HG03060 (cell line): ENCODE measurements around the gene UBAC2.
"Not testable (repeated sequence)": the region's sequence is repeated elsewhere in the genome, so short reads cannot be mapped to it uniquely, and the experiment has no call there.

Experiments
- ATAC-seq: cut with Tn5 transposase; IDR thresholded peaks from one replicate; pipeline ENCODE4 v1.9.1; 2021; ENCODE audit warnings: low read depth, moderate number of reproducible peaks; ENCODE audit not compliant: unreplicated experiment

UBAC2 gene

DNA sequence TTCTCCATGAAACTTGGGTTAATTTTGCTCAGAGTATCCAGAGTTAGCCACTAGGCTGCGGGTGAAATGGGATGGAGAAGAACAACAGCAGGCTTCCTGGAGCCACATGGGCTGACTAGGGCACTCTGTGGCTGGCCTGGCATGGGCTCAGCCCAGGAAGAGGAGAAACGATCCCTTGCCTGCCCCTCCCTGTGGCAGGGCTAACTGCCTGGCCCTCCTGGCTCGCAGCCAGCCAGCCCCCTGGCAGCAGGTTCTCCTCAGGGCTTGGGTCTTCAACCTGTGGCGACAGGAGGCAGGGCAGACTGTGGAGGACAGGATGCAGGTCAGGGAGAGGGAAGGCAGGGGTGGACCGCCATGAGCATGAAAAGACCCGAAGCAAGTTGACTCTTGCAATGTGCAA is 185.3 kb downstream of the UBAC2 start:
- no peak for ATAC-seq

DNA sequence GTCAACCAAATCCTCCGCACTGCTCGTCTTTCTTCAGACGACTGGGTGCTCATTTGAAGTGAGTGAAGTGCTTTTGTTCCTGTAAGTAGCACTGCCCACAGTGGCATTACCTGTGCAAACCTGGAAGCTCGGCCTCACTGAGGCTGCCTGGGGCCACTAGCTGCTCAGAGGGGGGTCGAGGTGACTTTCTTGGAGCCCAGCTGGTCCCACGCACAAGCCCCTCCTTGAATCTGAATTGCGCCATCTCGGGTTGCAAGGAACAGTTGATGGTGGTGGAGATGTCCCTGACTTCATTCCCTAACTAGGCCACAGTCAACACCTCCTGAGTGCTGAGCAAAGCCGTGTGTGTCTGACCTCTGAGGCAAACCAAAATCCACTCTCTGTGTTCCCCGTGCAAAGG is 185.8 kb downstream of the UBAC2 start:
- ATAC-seq: no peak

DNA sequence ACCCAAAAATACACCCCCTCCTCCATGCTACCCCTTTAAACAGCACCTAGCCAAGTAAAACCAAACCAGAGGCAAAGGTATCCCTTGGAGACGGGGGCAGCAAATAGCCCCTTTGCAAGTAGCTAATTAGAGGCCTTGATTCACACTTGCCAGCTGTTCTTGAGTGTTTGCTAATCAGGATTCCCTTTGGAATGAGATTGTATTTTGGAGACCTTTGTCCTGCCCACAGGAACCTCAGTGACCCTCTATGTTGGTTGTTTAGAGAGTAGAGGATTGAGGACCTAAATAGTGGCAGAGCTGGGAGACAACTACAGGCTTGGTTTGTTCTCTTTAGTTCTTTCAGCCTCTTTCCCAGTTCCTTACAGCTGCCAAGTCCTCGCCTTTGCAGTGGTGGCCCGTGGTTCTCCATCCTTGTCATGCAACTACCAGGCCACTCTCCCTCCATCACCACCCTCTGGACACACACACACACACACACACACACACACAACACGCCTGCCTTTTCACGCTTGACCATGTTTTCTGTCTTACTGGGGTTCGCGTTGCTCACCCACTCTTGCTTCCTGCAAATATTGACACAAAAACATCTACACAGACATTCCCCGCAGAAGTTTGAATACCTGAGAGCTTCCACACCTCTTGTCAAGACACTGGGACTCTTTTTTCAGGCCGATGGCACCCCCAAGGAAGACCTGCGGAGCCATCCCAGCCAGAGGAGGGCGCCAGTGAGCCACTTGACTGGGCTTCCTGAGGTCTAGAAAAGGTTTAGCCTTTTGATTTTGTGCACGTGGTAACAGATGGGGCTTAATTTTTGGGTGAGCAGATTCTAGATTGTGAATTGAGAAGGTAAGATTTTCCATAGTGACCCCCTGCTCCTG is 186.5 kb downstream of the UBAC2 start:
- peak; percentile 51 for ATAC-seq

DNA sequence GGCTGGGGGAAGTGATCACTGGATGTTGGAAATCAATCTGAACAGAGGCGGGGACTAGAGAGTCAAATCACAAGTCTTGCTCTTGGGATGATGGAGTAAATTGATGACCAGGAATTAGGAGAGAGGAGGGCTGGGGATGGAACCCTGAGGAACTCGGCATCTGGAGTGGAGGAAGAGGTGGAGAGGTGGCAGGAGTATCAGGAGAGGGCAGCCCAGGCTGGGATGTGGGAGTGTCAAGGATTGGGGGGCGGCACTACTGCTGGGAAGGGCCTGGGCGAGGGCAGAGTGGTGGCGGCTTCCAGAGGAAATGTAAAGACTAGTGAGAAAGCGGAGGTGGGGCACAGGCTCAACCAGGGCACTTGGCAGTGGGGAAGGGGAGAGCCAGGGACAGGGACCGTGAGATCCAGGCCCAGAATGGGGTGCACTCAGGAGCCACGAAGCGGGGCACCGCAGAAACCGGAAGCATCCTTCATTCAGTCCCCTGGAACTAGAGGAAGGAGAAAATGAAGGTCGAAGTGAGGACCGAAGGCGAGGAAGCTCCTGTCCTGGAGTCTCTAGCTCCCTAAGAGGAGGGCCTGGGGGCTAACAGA is 187.8 kb downstream of the UBAC2 start:
- no peak for ATAC-seq

DNA sequence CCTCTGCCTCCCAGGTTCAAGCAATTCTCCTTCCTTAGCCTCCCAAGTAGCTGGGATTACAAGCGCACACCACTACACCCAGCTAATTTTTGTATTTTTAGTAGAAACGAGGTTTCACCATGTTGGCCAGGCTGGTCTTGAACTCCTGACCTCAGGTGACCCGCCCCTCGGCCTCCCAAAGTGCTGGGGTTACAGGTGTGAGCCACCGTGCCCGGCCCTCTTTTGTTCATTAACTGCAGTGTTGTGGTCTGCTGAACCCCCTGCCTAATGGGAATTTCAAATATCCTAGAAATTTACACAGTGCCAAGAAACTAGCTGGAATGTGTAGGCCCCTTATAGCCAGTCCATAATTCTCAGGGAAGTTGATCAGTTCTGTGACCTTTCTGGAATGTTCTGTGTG is 188.4 kb downstream of the UBAC2 start:
- ATAC-seq: not testable (repeated sequence)

DNA sequence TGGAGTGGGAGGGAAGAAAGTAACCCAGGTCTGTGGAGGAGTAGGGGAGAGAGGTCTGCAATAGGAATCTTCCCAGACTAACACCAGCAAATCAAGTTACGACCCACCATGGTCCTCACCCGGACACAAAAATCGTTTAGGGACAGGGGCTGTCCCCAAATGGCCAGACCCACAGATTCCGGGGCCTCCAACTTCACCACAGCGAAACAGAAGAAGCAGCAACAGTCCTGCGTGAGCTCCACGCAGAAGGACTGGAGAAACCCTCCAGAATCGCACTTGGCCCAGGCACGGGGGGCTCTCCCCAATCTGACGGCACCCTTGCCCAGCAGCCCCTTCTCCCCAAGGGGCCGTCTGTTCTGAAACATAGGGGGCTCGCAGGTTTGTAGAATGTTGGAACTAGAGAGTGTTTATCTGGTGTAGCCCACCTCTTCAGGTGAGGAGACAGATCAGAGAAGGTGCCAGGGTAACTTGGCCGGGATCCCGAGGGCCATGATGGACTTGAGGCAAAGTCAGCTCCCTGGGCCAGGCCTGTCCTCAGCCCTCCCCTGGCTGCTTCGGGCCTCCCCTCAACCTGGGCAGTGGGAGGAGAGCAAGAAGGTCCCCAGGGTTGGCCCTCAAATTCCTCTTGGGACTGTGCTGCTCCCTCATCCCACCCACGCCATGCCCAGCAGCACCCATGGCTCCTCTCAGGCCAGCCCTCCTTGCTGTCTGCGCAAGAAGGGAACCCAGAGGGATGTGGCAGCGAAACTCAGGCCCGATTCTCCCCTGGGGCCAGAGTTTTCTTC is 189.1 kb downstream of the UBAC2 start:
- no peak for ATAC-seq

DNA sequence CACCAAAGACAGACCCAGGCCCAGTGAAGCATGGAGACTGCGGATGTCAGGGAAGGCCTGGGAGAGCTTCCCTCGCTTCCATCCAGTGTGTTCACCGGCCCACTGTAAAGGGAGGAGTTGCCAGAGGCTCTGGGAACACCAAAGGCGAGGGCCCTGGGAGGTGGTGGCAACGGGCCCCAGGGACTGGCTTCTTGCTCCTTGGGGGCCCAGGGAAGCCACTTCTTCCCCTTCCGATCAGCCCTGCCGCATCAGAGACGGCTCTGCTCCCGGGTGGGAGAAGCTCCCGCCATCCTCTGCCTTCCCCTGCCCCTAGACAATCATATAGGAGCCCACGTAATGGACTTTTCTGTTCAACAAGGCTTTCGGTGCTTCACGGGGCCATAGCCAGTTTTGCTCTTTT is 189.9 kb downstream of the UBAC2 start:
- ATAC-seq: no peak

DNA sequence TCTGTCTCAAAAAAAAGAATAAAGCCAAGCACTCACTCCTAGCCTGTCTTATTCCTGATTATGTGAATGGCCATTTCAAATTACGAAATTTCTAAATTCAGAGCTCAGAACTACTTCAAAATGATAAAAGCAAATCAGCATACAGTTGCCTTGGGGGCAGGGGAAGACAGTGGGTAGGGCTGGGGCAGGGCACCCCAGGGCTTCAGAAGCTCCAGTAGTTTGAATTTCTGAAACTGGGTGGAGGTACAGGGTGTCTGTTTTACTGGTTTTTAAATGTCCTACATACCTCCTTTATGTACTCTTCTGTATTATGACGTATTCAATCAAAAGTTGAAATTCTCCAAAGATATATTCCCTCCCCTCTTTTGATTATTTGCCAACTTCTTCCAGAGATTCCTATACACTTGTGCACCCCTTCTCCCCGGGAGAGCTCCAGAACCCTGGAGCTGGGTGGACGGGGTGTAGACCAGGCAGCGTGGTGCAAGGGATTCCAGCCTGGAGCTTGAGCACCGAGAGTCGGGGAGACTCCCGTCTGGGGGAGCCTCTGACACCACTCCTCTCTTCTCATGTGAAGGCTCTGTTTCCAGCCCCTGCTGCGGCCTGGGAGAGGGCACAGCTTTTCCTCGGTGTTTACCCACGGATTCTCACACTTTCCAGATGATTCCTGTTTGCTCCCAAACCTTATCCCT is 191.3 kb downstream of the UBAC2 start:
- no peak for ATAC-seq

DNA sequence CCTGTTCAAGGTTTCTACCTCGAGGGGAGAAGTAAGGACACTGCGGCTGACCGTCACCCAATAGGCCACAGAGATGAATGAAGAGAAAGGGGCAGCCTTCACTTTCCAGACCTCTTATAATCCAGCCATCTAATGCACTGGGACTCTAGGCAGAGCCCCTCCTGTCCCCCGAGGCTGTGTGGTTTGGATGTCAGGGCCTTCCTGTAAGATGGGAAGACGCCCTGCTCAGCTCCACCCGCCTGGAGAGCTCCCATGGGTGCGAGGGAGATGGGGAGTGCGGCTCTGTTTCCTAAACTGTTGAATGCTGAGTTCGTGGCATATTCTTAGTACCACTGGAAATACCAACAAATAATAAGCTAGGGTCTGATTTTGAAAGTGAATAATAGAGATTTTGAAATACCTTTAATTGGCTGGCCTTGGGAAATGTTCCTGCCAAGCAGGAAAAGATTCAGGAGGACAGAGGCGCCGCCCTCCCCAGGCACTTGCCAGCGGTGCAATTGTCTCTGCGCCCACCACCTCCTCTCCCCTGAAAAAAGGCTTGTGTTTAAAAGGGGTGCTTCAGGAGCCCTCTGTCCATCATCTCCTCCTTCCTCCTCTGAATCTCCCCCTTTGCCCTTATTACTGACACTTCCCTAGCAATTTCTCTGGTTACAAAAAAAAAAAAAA is 191.9 kb downstream of the UBAC2 start:
- no peak for ATAC-seq

DNA sequence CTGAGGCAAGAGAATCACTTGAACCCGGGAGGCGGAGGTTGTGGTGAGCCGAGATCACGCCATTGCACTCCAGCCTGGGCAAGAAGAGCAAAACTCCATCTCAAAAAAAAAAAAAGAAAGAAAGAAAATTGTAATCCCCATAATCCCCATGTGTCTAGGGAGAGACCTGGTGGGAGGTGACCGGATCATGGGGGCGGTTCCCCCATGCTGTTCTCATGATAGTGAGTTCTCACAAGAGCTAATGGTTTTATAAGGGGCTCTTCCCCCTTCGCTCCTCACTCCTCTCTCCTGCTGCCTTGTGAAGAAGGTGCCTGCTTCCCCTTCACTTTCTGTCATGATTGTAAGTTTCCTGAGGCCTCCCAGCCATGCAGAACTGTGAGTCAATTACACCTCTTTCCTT is 192.7 kb downstream of the UBAC2 start:
- not testable (repeated sequence) for ATAC-seq

DNA sequence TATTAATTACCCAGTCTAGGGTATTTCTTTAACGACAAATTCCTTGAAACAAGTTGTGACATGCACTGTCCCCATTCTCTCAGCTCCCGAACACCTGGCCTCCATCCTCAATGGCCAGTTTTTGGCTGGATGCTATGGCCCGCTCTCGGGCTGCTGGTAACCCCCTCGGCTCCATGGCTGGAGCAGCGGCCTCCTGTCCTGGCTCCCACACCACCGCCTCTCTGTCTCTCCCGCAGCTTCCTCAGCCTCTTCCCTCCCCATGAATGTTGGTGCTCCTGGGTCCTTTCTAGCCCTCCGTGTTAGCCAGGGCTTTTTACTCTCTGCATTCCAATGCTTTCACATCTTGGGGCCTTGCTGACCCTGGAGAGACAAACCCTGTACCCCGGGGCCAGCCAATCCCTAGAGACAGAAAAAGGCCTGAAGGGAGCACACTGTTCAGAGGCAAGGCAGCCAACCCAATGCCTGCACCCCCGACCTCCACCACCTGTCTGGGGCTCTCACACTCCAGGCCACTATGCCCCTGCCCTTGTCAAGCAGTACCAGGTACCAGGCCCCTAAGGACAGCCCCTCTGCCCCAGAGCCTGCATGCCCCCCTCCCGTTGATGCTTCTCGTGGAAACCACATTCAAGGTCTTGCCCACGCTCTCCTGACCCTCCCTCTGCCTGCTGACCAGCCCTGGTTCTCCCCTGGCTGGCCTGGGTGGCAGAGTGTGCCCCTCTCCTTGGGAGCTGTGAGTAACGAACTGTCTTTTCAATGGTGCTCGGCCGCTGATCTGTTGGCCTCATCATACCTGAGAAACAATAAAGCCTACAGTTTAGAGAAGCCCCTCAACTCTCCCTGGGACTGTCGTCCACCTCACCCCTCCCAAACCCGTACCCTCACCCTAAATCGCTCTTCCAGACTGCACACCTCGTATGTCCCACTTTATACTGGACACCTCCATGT is 193.4 kb downstream of the UBAC2 start:
- ATAC-seq: no peak

DNA sequence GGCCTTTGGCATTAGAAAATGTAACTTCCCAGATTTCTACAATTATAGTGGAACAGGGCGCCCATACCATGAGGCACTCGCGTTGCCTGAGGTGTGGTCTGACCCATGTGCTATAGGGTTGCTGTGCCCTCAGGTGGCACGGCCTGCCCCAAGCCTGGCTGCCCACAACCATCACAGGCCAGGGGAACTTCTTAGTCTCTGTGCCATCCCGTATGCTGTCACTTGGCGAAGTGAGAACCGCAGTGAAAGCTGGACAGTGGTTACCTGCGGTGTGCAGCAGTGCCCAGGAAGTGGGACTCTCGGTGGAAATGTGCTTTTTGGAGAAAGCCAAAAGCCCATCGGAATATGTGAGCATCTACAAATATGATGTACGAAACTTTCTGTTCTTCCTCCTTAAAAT is 194.8 kb downstream of the UBAC2 start:
- no peak for ATAC-seq

DNA sequence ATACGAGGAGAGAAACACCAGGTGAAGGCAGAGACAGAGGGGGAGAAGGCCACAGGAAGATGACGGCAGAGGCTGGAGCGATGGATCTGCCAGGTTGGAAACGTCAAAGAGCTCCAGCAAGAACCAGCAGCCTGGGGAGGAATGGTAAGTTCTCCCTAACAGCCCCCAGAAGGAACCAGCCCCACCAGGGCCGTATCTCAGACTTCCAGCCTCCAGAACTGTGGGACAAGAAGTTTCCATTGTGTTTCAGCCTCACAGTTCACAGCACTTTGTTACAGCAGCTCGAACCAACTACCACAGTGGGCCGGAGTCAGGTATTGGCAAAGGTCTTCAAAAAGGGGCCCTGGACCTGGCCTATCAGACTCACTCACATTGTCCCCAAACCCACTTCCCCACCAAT is 195.8 kb downstream of the UBAC2 start:
- no peak for ATAC-seq

DNA sequence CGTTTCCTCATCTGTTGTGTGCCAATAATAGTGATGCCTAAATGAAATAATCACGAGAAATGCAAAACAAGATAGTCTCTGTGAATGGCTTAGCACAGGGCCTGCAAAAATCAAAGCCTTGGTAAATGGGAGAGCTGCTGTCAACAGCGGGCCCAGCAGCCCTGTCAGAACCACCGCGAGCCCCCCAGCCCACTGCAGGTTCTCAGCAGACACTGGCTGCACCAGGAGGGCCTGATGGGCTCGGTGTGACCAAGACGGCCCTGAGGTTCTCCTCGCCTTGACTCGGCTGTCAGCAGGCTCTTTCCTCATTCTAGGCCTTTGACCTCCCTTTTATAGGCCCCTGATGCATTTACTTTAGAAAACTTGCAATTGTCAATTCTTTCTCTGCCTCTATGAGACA is 197.4 kb downstream of the UBAC2 start:
- no peak for ATAC-seq

DNA sequence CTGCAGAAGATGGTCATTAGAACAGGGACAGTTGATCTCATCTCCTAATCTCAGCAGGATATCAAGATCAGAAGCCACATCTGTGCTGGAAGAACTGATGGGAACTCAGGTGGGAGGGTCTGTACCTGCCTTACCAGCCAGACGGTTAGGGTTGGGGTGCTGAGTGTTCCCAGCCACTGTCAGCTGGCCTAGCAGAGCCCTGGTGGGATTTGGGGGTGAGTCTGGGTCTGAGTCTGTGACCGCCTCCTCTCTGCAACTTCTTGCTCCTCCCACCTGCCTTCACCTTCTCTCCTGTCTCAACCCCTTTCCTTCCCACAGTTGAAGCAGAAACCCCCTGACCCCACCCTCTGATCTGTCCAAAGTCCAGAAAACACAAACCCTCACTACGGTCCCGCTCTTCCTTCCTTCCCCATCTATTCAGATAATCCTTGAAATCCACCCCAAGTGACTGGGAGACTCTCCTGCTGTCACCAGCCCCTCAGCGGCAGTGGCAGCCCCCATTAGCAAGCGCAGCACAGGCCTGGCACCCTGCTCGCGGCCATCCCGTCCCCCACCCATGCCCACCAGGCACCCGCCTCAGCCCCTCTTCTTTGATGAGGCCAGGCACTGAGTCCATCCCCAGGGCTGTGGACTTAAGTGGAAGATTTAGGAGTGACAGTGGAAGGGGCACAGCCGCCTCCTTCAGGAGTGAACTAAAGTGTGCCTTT is 198.4 kb downstream of the UBAC2 start:
- ATAC-seq: no peak

DNA sequence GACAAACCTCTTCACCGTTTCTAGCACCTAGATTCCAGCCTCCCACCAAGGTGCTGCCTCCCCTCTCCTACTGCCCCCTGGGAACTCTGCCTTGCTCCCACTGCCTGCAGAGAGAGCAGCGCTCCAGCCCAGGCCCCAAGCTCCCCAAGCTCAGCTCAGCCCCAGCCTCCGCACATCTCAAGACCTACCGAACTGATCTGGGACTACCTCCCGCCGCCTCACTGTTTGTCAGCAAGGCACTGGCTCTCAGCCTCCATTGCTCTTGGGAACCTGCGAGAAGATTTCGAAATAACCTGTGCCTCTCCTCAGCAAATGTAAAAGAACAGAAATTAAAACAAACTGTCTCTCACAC is 198.9 kb downstream of the UBAC2 start:
- no peak for ATAC-seq

DNA sequence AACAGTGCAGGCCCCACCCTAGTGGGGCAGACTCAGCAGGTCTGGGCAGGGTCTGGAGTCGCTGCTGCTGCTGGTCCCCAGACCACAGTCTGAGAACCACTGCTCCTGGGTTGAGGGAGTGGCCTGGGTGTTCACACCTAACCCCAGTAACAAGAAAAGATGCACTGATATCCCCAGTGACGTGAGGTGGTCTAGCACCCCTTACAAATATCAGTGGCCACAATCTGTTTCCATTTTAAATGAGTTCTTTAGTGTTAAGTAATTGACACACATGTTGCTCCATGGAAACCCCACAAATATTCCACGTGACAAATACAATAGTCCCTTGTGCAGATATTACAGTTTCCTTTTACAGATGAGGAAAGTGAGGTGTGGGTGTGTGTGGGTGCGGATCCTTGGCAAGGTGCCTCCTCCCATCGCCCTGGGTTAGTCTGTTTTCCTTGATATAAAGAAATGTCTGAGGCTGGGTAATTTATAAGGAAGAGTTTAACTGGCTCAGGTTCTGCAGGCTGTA is 202.9 kb downstream of the UBAC2 start:
- ATAC-seq: no peak

DNA sequence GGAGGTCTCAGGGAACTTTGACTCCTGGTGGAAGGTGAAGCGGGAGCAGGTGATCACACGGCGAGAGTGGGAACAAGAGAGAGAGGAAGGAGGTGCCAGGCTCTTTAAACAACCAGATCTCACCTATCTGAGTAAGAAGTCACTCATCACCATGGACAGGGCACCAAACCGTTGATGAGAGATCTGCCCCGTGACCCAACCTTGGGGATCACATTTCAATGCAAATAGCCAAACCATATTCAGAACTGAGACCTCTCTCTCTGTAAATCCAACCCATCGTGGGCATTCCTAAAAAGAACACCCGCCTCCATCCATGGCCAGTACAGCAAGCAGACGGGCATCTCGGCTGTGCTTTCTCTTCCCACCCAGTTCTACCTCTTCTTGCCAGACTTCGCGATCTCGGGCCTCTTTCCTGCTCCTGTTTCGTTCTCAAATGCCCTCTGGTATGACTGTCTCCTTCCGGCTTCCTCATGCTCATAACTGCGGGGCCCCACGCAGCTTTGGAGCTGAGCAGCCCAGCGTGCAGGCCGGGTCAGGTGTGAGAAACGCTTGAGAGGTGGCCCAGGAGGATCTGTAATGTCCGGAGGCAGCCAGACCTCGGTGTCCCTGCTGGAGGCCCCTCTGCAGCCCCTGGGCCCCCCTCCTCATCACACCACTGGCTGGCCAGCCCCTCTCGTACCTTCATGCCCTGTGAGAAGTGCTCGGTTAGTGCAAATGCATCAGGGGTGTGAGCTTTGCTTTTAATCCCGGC is 203.5 kb downstream of the UBAC2 start:
- no peak for ATAC-seq
